Measurements from ENCODE around the gene ZNF827.

ZNF827 gene

DNA sequence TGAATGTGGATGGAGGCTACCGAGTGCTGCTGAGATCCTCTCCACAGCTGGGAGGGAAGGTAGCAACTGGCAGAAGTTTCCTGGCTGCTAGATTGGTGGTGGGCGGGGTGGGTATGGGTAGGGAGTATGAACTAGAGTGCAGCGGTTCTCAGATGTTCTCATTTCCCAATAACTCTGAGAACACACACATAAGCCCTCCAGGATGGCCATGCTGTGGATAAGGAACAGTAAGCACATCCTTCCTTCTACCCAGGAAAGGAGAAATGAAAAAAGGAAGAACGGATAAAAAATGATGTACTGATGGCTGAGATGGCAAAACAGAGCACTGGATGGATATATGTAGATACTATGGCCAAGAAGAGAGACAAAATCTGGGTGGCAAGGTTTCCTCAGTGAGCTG is 116.0 kb downstream of the ZNF827 start:
- no peak for TF ChIP-seq ISL1 (CRISPR knock-in tag; IDR thresholded peaks at IDR 0.05)
- TF ChIP-seq ZFP3 (CRISPR knock-in tag; IDR thresholded peaks at IDR 0.05) = no peak
- no peak for TF ChIP-seq SNAI2 (CRISPR knock-in tag; IDR thresholded peaks at IDR 0.05)
- no peak for TF ChIP-seq ESRRG (CRISPR knock-in tag; IDR thresholded peaks at IDR 0.05)
- no peak for TF ChIP-seq TCF4 (CRISPR knock-in tag; IDR thresholded peaks at IDR 0.05; ENCODE audit: borderline replicate concordance)
- TF ChIP-seq, protein P1, sequence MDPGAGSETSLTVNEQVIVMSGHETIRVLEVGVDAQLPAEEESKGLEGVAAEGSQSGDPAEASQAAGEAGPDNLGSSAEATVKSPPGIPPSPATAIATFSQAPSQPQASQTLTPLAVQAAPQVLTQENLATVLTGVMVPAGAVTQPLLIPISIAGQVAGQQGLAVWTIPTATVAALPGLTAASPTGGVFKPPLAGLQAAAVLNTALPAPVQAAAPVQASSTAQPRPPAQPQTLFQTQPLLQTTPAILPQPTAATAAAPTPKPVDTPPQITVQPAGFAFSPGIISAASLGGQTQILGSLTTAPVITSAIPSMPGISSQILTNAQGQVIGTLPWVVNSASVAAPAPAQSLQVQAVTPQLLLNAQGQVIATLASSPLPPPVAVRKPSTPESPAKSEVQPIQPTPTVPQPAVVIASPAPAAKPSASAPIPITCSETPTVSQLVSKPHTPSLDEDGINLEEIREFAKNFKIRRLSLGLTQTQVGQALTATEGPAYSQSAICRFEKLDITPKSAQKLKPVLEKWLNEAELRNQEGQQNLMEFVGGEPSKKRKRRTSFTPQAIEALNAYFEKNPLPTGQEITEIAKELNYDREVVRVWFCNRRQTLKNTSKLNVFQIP (CRISPR knock-in tag; IDR thresholded peaks at IDR 0.05; ENCODE audit: borderline replicate concordance, low read depth) = no peak
- TF ChIP-seq ZNF70 (CRISPR knock-in tag; IDR thresholded peaks at IDR 0.05) = no peak
- no peak for TF ChIP-seq ZC3H10 (CRISPR knock-in tag; IDR thresholded peaks at IDR 0.05)
- TF ChIP-seq PATZ1 (CRISPR knock-in tag; IDR thresholded peaks at IDR 0.05; ENCODE audit: borderline replicate concordance) = no peak
- TF ChIP-seq, protein P2, sequence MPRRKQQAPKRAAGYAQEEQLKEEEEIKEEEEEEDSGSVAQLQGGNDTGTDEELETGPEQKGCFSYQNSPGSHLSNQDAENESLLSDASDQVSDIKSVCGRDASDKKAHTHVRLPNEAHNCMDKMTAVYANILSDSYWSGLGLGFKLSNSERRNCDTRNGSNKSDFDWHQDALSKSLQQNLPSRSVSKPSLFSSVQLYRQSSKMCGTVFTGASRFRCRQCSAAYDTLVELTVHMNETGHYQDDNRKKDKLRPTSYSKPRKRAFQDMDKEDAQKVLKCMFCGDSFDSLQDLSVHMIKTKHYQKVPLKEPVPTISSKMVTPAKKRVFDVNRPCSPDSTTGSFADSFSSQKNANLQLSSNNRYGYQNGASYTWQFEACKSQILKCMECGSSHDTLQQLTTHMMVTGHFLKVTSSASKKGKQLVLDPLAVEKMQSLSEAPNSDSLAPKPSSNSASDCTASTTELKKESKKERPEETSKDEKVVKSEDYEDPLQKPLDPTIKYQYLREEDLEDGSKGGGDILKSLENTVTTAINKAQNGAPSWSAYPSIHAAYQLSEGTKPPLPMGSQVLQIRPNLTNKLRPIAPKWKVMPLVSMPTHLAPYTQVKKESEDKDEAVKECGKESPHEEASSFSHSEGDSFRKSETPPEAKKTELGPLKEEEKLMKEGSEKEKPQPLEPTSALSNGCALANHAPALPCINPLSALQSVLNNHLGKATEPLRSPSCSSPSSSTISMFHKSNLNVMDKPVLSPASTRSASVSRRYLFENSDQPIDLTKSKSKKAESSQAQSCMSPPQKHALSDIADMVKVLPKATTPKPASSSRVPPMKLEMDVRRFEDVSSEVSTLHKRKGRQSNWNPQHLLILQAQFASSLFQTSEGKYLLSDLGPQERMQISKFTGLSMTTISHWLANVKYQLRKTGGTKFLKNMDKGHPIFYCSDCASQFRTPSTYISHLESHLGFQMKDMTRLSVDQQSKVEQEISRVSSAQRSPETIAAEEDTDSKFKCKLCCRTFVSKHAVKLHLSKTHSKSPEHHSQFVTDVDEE (CRISPR knock-in tag; IDR thresholded peaks at IDR 0.05) = no peak
- TF ChIP-seq CSRNP3 (CRISPR knock-in tag; IDR thresholded peaks at IDR 0.05) = no peak
- no peak for TF ChIP-seq OSR1 (CRISPR knock-in tag; IDR thresholded peaks at IDR 0.05)
- no peak for TF ChIP-seq CSDC2 (CRISPR knock-in tag; IDR thresholded peaks at IDR 0.05)
- TF ChIP-seq TOX (CRISPR knock-in tag; IDR thresholded peaks at IDR 0.05; ENCODE audit: borderline replicate concordance) = no peak
- ATAC-seq = no peak

DNA sequence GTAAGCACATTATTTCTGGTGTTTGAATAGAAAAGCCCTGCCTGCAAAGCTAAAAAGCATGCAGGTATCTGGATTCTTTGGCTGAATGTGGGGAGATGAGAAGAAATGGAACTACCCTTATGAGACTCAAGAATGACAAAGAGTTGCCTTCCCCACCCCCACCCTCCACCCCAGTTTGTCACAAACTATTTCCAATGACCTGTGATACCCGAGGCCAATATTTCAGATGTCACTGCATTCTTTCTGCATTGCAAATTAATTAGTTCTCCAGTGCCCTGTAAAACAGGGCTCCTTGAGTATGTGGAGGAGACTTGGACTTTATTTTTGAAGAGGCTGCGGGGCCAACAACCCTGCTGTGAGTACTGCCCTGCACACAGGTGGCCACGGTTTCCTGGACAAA is 116.4 kb downstream of the ZNF827 start:
- ATAC-seq = no peak
- TF ChIP-seq PPARA (CRISPR knock-in tag; IDR thresholded peaks at IDR 0.05; ENCODE audit: borderline replicate concordance) (no peak), TCF4 (CRISPR knock-in tag; IDR thresholded peaks at IDR 0.05; ENCODE audit: borderline replicate concordance) (no peak), ZFP3 (CRISPR knock-in tag; IDR thresholded peaks at IDR 0.05) (no peak), ZNF8 (CRISPR knock-in tag; IDR thresholded peaks at IDR 0.05) (no peak), ZFP30 (CRISPR knock-in tag; IDR thresholded peaks at IDR 0.05) (no peak), ARNTL (CRISPR knock-in tag; IDR thresholded peaks at IDR 0.05; ENCODE audit: borderline replicate concordance, low read depth) (no peak), PATZ1 (CRISPR knock-in tag; IDR thresholded peaks at IDR 0.05; ENCODE audit: borderline replicate concordance) (no peak), ZNF565 (CRISPR knock-in tag; conservative IDR thresholded peaks at IDR 0.05; ENCODE audit: low read depth) (no peak), ZC3H10 (CRISPR knock-in tag; IDR thresholded peaks at IDR 0.05) (no peak), ISL1 (CRISPR knock-in tag; IDR thresholded peaks at IDR 0.05) (no peak), TOX (CRISPR knock-in tag; IDR thresholded peaks at IDR 0.05; ENCODE audit: borderline replicate concordance) (no peak), CREB5 (CRISPR knock-in tag; IDR thresholded peaks at IDR 0.05; ENCODE audit: low read depth) (no peak), BACH2 (CRISPR knock-in tag; IDR thresholded peaks at IDR 0.05; ENCODE audit: borderline replicate concordance) (no peak), RARB (CRISPR knock-in tag; IDR thresholded peaks at IDR 0.05) (no peak)
- TF ChIP-seq, protein P2 (CRISPR knock-in tag; IDR thresholded peaks at IDR 0.05) = no peak
- TF ChIP-seq, protein P1 (CRISPR knock-in tag; IDR thresholded peaks at IDR 0.05; ENCODE audit: borderline replicate concordance, low read depth) = no peak
